K562 (cell line): ENCODE results near the gene RBM45. TPM values are rescaled to one million over a fixed set of nuclear protein-coding genes. Genes with fewer than 3 reads are reported as not detected.

ENCODE experiments used
- CEBPB ChIP-seq: fragments of 450-650 bp; IDR thresholded peaks from 2 replicates; pipeline ENCODE4 v1.6.1; 2016; ENCODE audit warnings: missing genetic modification characterization, missing compliant biosample characterization
- CREM ChIP-seq: IDR thresholded peaks from 2 replicates; pipeline ENCODE4 v1.6.1; 2014; ENCODE audit warnings: antibody characterized with exemption, low read depth
- LCOR ChIP-seq: sonication (generic); formaldehyde crosslinking; IDR thresholded peaks from 2 replicates; pipeline ENCODE4 v1.8.0; 2022; ENCODE audit warnings: mild to moderate bottlenecking, missing genetic modification reagents
- MYC ChIP-seq, 2 experiments: fragments of 250-450 bp in 1 of 2; sonication (Bioruptor Pico) in 1 of 2; IDR thresholded peaks; 2 replicates each; pipeline versions ENCODE4 v1.5.1 to v1.6.1; 2012 to 2021; ENCODE audit warnings: low read depth in 2 of 2, borderline replicate concordance in 1 of 2, improper control_type of control experiment in 1 of 2, low read length in 1 of 2, mild to moderate bottlenecking in 1 of 2, moderate library complexity in 1 of 2
- MYNN ChIP-seq, 2 experiments: sonication (generic); formaldehyde crosslinking in 1 of 2; IDR thresholded peaks; 2 replicates each; pipeline versions ENCODE4 v1.5.0 to v1.6.1; 2016 to 2020; ENCODE audit warnings: antibody characterized with exemption in 1 of 2, missing genetic modification reagents in 1 of 2
- NFRKB ChIP-seq: fragments of 450-650 bp; IDR thresholded peaks from 2 replicates; pipeline ENCODE4 v1.6.1; 2016; ENCODE audit warnings: low read depth
- POU5F1 ChIP-seq: fragments of 150-350 bp; IDR thresholded peaks from 2 replicates; pipeline ENCODE4 v1.6.1; 2014; ENCODE audit warnings: borderline replicate concordance, low read length, low read depth, mild to moderate bottlenecking; ENCODE audit not compliant: partially characterized antibody
- RUNX1 ChIP-seq: sonication (generic); IDR thresholded peaks from 2 replicates; pipeline ENCODE4 v1.6.1; 2016; ENCODE audit warnings: antibody characterized with exemption, low read depth
- polyA plus RNA-seq, 8 experiments: library from polyadenylated mRNA; depleted of rRNA in 4 of 8; stranded (reverse) in 5 of 8; unstranded in 3 of 8; fragments of >200 nt; fragmentation: Nextera tagmentation in 2 of 8; fragmentation: Illumina TruSeq in 1 of 8; extraction: Ambion mirVana in 2 of 8; extraction: Trizol in 1 of 8; gene quantifications; 2 replicates each; pipeline versions ENCODE4 v1.2.1 to v1.2.3, GENCODE V29; 2011 to 2014; ENCODE audit warnings: inconsistent platforms in 1 of 8, missing spikeins in 1 of 8
- total RNA-seq, 7 experiments: library from RNA; depleted of rRNA in 6 of 7; stranded (reverse); fragments of >200 nt in 6 of 7; fragmentation: Illumina TruSeq in 2 of 7; extraction: Trizol in 2 of 7; gene quantifications; 2 replicates each; pipeline versions ENCODE4 v1.2.1 to v1.2.3, GENCODE V29; 2011 to 2021; ENCODE audit warnings: low replicate concordance in 1 of 7
- TF ChIP-seq, protein P1 (sequence below): fragments of 450-650 bp; conservative IDR thresholded peaks from 2 replicates; pipeline ENCODE4 v1.6.1; 2016; ENCODE audit warnings: missing genetic modification characterization, low read depth, mild to moderate bottlenecking, control low read depth, missing compliant biosample characterization
- TF ChIP-seq, protein P2 (sequence below), 2 experiments: IDR thresholded peaks; 2 replicates each; pipeline ENCODE4 v1.6.1; 2011; ENCODE audit warnings: borderline replicate concordance in 1 of 2, control low read depth in 1 of 2, low read depth in 1 of 2, low read length in 1 of 2, mild to moderate bottlenecking in 1 of 2, mixed read lengths in 1 of 2, moderate library complexity in 1 of 2; ENCODE audit not compliant: insufficient read depth in 1 of 2, insufficient read length in 1 of 2, poor library complexity in 1 of 2, severe bottlenecking in 1 of 2; ENCODE audit errors: extremely low read depth in 1 of 2
- TF ChIP-seq, protein P3 (sequence below), 2 experiments: fragments of 450-650 bp; IDR thresholded peaks; 2 replicates each; pipeline ENCODE4 v1.6.1; 2016; ENCODE audit warnings: mild to moderate bottlenecking in 2 of 2, borderline replicate concordance in 1 of 2, low read depth in 1 of 2, moderate library complexity in 1 of 2
- TF ChIP-seq, protein P4 (sequence below): IDR thresholded peaks from 2 replicates; pipeline ENCODE4 v1.6.1; 2014; ENCODE audit warnings: antibody characterized with exemption

The RBM45 gene
- total and polyA plus RNA-seq, 9 of the 15 experiments (the other 6 are each of a cell fraction or from before 2014, with no cell fraction given), result 6.7 to 22.0 (median 15.0) TPM

DNA sequence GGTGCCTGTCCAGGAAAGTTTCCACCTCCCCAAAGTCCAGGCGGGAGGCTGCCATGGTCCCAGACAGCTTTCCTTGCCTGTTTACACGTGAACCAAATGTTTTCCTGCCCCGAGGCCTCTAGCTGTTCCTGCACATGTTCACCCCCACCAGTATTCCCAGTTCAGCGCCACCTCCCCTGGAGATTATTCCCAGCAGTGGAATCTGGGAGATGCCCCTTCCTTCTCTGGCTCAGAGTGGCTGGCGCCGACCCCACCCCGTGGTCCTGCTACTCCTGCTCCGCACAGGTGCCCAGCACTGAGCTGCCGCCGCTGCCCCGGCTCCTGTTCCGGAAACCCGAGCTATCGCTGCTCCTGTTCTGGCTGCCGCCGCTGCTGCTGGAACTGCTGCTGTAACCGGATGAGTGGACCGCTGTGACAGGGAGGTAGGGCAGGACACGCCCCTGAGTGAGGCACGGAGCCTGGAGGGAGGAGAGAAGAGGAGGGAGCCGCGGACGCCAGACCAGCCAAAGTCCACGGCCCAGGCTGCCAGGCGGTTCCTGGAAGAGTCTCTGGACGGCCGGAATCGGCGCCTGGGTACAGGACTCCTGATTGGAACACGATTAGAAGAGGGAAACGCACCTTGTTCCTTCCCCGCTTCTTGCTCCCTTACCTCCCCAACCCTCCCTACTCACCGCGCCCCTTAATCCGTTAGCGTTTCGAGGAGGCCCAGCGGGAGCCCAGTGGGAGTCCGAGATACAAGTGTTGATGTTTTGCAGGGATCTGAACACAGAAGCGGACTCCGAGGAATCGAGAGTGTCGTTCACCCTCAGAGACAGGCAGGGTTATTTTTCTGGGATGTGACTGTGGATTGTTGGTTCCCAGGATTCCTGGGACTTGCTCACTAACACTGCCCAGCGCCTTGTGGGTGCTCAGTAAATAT is 39.6 kb upstream of the RBM45 start, which contains the start of gene PDE11A (continued):
- peak; percentile 76 for TF ChIP-seq LCOR (CRISPR knock-in tag)
- 0 out of 2 replicates have a peak, but pooled peaks have one; percentile 29 for TF ChIP-seq NFRKB
- TF ChIP-seq MYC (IDR thresholded peaks at IDR 0.05; ENCODE audit: low read depth, low read length), result peak; percentile 51; the same call in 1 of the 2 replicates
- no peak for TF ChIP-seq MYC (CRISPR knock-in tag; IDR thresholded peaks at IDR 0.05; ENCODE audit: borderline replicate concordance, low read depth)
- TF ChIP-seq, protein P1, sequence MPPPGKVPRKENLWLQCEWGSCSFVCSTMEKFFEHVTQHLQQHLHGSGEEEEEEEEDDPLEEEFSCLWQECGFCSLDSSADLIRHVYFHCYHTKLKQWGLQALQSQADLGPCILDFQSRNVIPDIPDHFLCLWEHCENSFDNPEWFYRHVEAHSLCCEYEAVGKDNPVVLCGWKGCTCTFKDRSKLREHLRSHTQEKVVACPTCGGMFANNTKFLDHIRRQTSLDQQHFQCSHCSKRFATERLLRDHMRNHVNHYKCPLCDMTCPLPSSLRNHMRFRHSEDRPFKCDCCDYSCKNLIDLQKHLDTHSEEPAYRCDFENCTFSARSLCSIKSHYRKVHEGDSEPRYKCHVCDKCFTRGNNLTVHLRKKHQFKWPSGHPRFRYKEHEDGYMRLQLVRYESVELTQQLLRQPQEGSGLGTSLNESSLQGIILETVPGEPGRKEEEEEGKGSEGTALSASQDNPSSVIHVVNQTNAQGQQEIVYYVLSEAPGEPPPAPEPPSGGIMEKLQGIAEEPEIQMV (tag), result peak; percentile 55; the same call in 1 of the 2 replicates
- TF ChIP-seq, protein P2, sequence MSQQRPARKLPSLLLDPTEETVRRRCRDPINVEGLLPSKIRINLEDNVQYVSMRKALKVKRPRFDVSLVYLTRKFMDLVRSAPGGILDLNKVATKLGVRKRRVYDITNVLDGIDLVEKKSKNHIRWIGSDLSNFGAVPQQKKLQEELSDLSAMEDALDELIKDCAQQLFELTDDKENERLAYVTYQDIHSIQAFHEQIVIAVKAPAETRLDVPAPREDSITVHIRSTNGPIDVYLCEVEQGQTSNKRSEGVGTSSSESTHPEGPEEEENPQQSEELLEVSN (IDR thresholded peaks at IDR 0.05; ENCODE audit: borderline replicate concordance in 1 of 2, extremely low read depth in 1 of 2, insufficient read depth in 1 of 2, insufficient read length in 1 of 2, low read depth in 1 of 2, low read length in 1 of 2, poor library complexity in 1 of 2, severe bottlenecking in 1 of 2), result peak; percentile 20 to 54
- no peak for TF ChIP-seq POU5F1
- TF ChIP-seq MYNN (IDR thresholded peaks at IDR 0.05), result no peak
- TF ChIP-seq MYNN (CRISPR knock-in tag; IDR thresholded peaks at IDR 0.05), result no peak
- TF ChIP-seq CREM, result peak; percentile 75
- TF ChIP-seq RUNX1, result no peak
- TF ChIP-seq, protein P3, sequence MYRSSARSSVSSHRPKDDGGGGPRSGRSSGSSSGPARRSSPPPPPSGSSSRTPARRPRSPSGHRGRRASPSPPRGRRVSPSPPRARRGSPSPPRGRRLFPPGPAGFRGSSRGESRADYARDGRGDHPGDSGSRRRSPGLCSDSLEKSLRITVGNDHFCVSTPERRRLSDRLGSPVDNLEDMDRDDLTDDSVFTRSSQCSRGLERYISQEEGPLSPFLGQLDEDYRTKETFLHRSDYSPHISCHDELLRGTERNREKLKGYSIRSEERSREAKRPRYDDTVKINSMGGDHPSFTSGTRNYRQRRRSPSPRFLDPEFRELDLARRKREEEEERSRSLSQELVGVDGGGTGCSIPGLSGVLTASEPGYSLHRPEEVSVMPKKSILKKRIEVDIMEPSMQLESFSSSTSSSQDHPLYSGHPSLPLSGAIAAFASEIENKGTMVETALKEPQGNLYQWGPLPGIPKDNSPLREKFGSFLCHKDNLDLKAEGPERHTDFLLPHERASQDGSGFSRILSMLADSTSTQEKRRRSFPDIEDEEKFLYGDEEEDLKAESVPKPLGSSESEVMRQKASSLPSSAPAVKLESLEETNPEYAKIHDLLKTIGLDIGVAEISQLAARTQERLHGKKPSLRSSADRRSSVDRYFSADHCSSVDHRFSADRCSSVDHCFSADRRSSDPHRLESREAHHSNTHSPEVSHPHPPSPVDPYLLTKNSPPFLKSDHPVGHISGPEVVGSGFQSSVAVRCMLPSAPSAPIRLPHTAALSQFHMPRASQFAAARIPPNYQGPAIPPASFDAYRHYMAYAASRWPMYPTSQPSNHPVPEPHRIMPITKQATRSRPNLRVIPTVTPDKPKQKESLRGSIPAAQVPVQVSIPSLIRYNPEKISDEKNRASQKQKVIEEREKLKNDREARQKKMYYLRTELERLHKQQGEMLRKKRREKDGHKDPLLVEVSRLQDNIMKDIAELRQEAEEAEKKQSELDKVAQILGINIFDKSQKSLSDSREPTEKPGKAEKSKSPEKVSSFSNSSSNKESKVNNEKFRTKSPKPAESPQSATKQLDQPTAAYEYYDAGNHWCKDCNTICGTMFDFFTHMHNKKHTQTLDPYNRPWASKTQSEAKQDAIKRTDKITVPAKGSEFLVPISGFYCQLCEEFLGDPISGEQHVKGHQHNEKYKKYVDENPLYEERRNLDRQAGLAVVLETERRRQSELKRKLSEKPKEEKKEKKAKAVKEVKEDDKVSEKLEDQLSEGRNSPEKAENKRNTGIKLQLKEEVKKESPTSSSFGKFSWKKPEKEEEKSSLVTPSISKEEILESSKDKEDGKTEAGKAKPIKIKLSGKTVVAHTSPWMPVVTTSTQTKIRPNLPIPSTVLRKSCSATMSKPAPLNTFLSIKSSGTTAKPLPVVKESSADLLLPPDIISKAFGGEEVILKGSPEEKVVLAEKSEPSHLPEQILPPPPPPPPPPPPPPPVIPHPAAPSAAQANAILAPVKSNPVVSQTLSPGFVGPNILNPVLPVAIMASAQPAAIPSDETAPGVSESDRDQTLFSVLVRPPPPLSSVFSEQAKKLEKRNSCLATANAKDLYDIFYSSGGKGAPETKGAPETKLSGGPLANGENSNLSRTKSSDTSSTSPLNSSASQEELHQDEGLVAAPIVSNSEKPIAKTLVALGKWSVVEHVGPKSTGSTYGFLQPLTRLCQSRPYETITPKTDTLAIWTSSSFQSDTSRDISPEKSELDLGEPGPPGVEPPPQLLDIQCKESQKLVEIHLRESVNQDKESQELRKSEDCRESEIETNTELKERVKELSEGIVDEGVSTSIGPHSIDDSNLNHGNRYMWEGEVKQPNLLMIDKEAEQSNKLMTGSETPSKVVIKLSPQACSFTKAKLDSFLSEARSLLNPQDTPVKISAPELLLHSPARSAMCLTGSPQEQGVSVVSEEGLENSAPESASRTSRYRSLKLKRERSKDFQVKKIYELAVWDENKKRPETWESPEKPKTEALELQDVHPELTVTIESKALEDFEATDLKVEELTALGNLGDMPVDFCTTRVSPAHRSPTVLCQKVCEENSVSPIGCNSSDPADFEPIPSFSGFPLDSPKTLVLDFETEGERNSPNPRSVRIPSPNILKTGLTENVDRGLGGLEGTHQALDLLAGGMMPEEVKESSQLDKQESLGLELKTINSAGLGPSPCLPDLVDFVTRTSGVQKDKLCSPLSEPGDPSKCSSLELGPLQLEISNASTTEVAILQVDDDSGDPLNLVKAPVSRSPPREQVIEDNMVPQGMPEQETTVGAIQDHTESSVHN (IDR thresholded peaks at IDR 0.05; ENCODE audit: borderline replicate concordance in 1 of 2, low read depth in 1 of 2), result no peak
- TF ChIP-seq, protein P4, sequence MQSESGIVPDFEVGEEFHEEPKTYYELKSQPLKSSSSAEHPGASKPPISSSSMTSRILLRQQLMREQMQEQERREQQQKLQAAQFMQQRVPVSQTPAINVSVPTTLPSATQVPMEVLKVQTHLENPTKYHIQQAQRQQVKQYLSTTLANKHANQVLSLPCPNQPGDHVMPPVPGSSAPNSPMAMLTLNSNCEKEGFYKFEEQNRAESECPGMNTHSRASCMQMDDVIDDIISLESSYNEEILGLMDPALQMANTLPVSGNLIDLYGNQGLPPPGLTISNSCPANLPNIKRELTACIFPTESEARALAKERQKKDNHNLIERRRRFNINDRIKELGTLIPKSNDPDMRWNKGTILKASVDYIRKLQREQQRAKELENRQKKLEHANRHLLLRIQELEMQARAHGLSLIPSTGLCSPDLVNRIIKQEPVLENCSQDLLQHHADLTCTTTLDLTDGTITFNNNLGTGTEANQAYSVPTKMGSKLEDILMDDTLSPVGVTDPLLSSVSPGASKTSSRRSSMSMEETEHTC, result no peak
- no peak for TF ChIP-seq CEBPB (tag)
